ENCODE results near the gene RPS6KB2.

GRCh38 chr11:67448220-67448609 lies 19.9 kb downstream of the RPS6KB2 start:
- TF ChIP-seq EZH2 (IDR thresholded peaks at IDR 0.05; ENCODE audit: low read depth) = no peak
- TF ChIP-seq CTCF (conservative IDR thresholded peaks at IDR 0.05) = no peak

Data from PC-9 (cell line).